RPMI7951 (cell line): ENCODE data around the gene ANXA2. TPM values are rescaled to one million over a fixed set of nuclear protein-coding genes. Genes with fewer than 3 reads are reported as not detected.
A peak's percentile ranks its signal among the peaks of the same experiment; 100 is the strongest.
"Not testable (repeated sequence)": the region's sequence is repeated elsewhere in the genome, so short reads cannot be mapped to it uniquely, and the experiment has no call there.

Experiments used
- DNase-seq: peaks from one replicate; pipeline ENCODE4 v3.0.0-alpha.2; 2012; ENCODE audit warnings: low read depth
- total RNA-seq: library from RNA; depleted of rRNA; stranded (reverse); fragments of >200 nt; shearing (Covaris generic); gene quantifications from 2 replicates; pipeline ENCODE4 v1.2.3, GENCODE V29; 2014

ANXA2 gene
- total RNA-seq, 1 experiment from 2014 or later: 4,282 TPM

DNA sequence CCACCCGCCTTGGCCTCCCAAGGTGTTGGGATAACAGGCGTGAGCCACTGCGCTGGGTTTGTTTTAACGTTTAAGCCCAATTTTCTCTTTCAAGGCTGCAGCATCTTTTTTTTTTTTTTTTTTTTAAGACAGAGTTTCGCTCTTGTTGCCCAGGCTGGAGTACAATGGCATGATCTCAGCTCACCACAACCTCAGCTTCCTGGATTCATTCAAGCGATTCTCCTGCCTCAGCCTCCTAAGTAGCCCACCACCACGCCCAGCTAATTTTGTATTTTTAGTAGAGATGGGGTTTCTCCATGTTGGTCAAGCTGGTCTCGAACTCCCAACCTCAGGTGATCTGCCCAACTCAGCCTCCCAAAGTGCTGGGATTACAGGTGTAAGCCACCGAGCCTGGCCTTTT, 12.6 kb upstream of the ANXA2 start:
- not testable (repeated sequence) for DNase-seq

DNA sequence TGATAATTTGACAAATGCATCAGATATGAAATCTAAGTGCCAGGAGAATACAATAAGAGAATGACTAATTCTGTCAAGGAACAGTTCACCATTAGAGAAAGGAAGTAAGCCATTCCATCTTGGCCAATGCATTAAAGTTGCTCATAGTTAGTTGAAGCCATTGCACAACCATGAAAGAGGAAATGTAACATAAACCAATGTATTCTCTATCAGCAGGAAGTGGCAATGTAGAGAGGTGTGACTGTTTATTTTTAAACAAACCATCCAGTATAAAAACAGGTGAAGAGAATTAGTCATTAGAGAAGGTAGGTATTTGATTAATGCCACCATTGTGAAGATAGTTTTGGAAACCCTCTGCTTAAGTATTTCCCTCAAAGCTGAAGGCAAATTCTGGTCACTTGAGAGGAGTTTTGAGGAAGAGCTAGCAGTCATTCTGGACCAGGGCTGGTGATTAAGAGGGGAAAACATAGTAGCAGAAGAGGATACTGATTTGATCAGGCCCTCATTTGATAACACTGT, 10.7 kb upstream of the ANXA2 start:
- peak; percentile 77 for DNase-seq

DNA sequence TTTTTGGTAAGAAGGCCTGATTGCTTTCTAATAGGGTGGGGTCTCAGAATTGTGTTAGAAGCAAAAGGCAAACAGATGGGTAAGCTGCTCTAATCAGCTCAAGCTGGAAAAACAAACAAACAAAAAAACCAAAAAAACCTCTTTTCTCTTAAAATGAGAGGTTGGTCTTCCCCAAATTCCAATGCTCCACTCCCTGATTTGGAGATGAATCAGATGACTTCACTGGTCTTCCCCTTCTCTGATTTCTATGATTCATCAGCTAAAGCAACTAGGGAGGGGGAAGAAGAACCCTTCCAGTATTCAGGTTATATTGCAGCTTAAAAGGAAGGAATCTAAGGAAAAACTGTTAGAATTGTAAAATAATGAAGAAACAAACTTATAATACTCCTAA, 9.6 kb upstream of the ANXA2 start:
- DNase-seq: peak; percentile 89

DNA sequence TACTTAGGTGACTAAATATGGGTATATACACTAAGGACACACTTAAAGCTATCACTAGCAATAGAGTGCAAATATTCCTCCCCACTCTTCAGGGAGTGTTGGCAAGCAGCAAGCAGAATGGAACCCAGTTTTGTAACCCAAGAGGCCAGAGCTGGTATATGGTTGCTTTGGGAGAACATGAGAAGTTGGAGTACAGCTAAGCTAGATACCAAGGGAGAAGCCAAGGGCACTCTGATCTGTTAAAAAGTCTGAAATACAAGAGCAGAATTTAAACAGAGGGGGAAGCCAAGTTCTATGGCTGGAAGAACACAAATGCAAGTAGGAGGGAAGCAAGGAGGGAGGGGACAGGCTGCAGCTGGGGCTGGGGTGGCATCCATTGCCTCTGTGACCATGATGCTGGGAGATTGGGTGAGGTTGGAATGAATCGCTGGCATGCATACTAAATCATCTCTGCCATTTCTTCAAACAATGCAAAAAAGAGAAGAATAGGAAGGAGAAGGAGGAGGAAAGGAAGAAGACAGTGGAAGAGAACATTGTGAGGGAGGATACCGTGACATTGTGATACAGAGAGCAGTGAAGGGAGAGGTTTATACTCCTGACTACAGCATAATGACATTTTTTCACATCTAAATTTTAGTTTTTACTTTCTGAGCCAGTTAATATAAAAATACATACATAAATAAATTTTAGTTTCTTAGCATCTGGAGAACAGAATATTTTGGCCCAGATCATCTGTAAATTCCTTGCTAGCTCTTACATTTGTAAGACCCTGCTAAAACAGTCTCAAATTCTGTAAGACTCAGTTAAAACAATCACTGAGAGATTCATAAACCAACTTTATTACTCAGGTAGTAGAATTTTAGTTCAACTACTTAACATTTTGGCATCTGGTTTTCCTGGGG, 9.0 kb upstream of the ANXA2 start:
- no peak for DNase-seq

DNA sequence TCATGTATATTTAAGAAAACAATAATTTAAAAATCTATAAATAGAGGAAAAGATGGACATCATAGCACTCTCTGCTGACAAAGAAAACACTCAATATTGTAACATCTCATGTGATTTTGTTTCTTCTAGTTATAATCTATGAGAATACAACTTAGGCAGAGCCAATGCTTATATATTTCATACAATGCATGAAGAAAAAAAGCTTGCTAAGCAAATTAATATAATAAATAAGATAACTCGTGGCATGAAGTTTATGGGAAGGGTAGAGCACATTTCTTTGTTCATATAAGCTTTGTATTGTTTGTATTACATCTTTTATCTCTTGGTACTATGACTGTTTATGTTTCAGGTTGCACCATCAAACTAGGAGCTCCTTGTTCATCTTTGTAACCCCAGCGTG, 7.6 kb upstream of the ANXA2 start:
- no peak for DNase-seq

DNA sequence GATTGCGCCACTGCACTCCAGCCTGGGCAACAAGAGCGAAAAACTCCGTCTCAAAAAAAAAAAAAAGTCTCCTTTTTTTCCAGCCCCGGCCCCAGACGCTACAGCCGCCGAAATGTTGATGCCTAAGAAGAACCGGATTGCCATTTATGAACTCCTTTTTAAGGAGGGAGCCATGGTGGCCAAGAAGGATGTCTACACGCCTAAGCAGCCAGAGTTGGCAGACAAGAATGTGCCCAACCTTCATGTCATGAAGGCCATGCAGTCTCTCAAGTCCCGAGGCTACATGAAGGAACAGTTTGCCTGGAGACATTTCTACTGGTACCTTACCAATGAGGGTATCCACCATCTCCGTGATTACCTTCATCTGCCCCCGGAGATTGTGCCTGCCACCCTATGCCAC, 6.6 kb upstream of the ANXA2 start:
- not testable (repeated sequence) for DNase-seq

DNA sequence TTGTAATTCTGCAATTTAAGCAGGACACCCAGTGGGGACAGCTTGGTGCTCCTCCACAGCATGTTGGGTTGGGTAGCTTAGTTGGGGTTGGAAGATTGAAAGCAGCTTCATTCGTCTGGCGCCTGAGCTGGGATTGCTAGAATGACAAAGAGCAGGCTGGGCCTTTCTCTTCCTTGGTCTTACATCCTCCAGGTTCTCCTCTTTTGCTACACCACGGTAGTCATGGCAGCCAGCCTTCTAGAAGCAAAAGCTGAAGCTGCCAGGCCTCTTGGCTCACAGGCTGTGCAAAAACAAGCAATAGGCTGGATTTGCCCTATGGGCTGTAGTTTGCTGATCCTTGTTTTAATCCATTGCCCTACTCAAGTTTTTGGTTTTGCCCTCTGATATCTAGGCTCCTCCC, 3.2 kb upstream of the ANXA2 start:
- peak; percentile 62 for DNase-seq

DNA sequence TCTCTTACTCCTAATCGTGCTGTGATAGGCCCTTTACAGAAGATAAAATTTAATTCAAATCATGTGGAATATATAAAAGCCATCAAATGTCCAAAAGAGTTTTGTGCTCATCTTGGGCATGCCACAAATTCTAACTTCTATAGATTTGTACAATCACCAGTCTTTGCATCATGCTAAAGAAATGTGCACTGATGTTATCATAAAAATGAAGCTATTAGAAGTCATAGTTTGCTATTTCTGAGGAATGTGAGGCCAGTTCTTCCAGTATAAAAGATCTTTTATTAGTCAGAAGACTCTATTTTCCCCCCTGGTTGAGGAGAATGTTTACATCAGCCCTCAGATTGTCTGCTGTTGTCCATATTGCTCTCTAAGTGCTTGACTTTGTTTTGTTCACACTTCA, 2.1 kb upstream of the ANXA2 start:
- peak; percentile 60 for DNase-seq

DNA sequence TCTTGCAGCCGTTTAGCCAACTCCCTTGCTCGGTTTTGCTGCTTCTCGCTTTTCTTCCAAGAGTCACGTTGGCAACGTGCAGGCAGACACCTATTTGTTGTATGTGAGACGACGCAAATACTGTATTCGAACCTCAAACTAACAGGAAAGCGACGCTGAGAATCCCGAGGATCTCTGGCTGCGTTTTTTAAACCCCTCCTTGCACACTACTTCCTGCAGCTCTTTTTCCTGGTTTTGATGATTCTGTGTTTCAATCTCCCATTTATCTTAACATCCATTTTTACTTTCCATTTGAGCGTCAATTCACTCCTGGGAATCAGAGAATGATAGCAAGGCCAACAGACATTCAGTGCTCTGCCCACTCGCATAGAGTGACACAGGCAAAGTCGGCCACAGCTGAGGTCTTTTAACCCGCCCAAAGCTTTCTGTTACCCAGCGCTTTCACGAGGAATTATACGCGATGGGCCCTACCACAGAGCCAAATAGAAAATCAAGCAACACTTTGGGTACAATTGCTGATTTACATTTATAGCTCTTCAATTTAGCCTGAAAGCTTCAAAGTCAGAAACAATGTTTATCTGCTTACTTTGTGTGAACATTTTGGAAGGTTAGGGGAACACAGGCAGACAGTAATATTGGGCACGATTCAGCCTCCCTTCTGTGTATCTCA, 1.6 kb upstream of the ANXA2 start:
- no peak for DNase-seq

DNA sequence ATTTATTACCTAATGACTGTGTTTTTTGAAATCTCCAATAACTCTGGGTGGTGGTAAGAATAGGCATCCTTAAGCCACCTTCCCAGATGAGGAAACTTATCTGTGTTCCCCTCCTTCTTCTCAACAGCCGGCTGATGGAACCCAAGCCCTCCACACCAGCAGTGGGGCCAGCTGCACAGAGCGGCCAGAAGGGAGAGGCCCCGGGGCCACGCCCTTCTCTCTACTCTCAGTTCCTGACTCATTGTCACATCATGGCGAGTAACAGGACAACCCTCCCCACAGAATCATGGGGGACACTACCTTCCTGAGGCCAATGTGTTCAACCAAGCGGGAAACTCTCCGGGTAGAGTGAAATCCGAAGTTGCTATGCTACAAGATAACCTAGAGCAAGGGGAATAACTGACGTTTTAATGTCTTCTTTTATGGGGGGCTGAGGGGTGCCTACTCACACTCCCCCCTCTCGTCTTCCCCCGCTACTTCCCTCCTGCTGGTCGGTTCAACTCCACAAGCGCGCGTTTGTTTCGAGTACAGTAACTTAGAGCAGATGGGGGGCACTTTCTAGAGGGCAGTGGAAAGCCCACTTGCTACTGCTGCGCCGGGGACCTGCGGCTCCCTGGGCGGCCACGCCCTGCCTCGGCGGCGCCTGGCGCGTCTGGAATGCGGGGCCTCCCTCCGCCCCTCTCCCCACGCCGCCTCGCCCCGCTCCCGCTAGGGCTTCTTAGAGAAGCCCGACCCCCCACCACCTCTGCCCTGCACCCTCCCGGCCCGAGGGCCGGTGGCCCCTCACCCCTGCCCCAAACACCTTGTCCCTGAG, 621 bp downstream of the ANXA2 start:
- DNase-seq: peak; percentile 90

DNA sequence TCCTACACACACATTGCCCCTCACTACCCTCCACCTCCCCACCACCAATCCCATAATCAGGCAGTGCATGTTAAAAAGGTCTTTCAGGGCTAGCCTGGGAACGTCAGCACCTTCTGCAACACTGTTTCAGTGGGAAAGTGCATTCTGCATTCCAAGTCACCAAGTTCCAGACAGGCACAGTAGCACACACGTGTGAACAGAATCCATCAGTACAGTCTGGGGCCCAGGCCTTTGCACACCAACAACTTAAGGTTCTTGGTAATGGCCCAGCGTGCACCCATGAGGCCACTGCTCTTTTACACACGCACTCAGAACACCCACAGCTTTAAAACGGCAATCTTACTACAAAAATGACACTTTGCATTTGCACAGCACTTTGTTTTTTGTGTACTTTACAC, 1.2 kb downstream of the ANXA2 start:
- DNase-seq: no peak

DNA sequence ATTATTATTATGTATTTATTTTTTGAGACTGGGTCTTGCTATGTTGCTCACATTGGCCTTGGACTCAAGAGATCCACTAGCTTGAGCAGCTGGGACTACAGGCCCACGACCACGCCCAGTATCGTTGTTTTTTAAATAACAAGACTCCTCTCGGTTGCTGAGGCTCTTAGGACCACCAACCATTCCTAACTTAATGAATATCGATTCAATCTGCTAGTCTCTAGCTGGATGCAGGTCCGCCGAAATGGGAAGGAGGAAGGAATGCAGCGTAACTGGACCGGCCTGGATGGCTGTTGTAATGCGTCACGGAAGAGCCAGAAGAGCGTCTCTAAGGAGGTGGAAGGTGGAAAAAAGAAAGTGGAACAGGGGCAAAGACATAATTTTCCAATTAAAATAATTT, 1.7 kb downstream of the ANXA2 start:
- no peak for DNase-seq

DNA sequence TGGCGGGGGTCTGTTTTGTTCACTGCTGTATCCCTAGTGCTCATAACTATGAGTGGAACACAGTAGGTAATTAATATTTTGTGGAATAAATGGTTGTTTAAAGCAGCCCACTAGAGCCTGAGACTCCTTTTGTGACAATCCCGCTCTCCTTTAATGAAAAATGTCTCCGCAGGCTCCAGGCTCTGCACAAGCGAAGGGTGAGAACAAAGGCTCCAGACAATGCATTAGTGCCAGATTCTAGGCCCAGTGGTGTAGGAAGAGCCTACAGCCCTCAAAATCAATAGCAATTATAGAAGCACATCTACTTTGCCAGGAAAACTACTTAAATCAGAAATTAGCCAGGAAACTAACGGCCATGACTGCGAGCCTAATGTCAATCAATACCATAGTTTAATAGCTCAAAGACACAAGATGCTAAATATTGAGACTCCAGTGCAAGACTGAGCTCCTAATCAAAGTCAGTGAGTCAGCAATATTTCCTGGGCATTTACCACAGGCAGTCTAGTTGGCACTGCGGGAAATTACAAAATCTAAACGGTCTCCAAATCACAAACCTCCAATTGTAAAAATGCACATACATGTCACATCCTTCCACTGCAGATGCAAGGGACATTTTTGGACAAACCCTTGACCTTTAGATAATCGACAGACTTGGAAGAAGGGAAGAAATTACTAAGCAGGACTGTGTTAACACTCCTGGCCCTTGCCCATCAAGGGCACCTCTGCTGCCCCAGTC, 2.3 kb downstream of the ANXA2 start:
- no peak for DNase-seq

DNA sequence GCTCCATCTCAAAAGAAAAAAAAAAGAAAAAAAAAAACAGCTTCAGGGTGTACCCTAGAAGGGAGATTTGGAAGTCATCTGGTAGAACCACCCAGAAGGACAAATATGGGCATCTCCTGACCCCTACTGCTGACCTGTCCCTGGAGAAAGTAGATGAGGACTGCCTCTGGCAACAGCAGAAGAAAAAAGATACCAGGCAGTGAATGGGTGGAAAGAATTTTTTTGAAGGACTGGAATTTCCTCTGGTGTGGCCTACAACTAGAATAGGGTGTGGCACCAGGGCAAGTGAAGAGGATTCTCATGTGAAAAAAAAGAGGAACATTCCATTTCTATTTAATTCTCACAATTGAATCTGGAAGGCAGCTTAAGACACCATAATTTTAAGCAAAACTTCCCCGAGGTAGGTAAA, 3.1 kb downstream of the ANXA2 start:
- peak; percentile 89 for DNase-seq

DNA sequence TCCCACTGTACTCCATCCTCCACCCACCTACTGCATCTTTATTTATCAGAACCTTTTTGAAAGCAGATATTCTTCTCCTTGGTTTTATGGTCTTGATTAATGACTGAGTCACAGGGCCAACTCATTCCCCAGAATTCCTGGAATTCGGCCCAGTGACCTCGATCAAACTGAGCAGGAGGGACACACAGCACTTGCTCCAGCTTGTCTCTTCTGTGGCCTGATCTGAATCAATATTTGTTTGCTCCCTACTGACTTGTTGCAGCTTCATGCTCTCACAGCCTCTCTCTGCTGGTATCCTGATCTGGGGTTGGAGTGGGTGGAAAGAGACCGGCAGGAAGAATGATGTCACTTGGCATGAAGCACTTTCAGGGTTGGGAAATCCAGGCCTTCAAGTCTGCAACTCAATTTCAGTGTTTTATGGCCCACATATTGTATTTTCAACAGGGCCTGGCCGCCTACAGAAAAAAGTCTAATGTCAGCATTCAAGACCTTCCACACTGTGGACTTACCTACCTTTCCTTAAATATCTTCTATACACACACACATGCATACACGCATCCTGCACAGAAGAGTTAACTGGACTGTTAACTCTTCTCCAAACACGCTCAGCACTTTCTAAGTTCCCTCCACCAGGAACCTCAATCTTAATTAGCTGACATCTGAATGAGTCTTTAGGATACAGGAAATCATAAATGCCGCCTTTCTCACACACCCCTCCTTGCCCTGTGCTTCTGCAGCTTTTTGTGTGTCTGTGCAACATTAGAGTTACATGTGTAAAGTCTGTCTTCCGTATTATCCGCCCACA, 4.6 kb downstream of the ANXA2 start:
- DNase-seq: peak; percentile 100

DNA sequence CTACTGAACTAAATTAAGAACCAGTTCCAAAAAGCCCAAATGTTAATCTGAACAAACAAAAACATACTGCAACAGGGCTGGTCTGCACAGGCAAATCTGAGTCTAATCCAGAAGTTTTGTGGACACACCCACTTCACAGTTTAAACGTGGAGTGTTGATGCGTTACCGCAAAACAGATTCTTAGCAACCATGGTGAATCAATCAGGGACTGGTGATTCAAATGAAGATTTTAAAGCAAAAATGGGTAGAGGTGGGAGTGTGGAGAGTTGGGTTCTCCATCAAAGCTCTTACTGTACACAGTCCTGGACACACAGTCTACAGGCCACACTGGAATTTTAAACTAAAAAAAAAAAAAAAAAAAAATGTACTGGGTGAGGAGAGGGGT, 5.2 kb downstream of the ANXA2 start:
- peak; percentile 91 for DNase-seq

DNA sequence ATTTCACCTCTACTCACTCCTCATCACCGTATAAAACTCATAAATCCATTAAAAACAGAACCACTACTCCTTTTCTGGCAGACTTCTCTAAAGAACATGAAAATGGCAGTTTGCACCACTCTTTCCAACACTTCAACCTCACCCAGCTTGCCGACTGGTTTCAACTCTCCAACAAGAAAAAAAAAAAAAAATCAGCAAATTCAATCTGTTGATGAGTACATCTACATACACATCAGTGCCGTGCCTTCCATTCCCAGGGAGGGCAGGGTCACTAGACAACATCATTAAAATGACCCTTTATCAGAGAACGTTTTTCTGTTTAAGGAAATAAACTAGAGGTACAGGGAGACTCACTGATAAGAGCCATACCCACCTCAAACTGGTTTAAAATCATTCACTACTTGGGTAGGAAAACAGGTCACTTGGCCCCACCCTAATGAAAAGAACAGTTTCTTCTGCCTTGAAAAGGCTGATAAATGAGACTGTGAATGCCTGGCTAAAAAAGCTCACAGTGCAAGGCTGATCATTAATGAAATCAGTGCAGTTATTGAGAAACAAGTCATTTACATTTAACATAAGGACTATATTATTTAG, 6.0 kb downstream of the ANXA2 start:
- DNase-seq: no peak

DNA sequence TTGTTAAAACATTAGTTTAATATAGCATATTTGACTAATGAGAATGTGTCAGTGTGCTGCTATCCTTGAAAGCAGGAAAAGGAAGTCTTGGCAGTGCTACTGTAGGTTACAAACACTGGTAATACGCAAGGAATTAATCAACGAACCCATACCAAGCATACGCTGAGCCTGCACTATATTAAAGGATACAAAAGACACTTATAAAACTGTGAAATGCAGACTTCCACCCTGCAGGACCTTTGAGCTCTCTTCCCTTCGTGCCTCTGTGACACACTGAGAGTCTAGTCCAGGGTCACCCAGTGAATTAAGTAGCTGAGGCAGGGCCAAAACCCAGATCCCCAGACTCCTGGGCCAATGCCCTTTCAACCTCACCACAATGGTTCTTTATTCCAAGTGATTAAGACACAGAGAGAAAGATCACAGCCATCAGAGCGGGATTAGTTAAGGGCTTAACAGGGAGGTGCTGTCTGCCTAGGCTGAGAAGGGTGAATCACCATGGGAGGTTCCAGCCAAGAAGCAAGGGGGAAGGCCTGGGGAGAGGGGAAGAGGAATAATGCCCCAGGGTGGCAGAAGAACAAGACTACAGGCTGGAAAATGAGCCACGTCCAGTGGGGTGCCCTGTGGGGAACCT, 6.8 kb downstream of the ANXA2 start:
- DNase-seq: peak; percentile 98

DNA sequence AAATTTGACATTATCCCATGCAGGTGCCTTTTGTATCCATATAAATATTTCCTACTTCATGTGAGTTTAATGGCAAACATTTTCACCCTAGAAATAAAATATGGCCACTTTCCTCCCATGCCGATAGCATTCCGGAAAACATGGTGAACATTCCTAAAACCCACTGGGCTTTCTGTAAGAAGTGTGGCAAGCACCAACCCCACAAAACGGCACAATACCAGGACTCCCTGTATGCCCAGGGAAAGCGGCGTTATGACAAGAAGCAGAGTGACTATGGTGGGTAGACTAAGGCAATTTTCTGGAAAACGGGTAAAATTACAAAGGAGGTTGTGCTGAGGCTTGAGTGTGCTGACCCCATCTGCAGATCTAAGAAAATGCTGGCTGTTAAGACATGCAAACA, 7.6 kb downstream of the ANXA2 start:
- DNase-seq: no peak
